HUES64 (cell line): ENCODE measurements around the gene DUSP5.
A peak's percentile ranks its signal among the peaks of the same experiment; 100 is the strongest.

Experiments used
- H3K27ac ChIP-seq: 2 replicates; pipeline ENCODE4 v1.7.0; 2013; ENCODE audit warnings: low read depth, low read length, inconsistent platforms
- H3K27me3 ChIP-seq: 2 replicates; pipeline ENCODE4 v1.6.1; 2013; ENCODE audit warnings: mild to moderate bottlenecking, low read length; ENCODE audit not compliant: insufficient read depth
- H3K36me3 ChIP-seq: 2 replicates; pipeline ENCODE4 v1.6.1; 2013; ENCODE audit warnings: mild to moderate bottlenecking, low read length; ENCODE audit not compliant: insufficient read depth
- H3K4me1 ChIP-seq: 2 replicates; pipeline ENCODE4 v1.6.1; 2013; ENCODE audit warnings: mild to moderate bottlenecking, low read length, moderate library complexity; ENCODE audit not compliant: insufficient read depth
- H3K4me3 ChIP-seq: 2 replicates; pipeline ENCODE4 v1.5.1; 2013; ENCODE audit warnings: mild to moderate bottlenecking, low read length, moderate library complexity
- H3K9ac ChIP-seq: 2 replicates; pipeline ENCODE4 v1.6.1; 2013; ENCODE audit warnings: mild to moderate bottlenecking, low read depth, low read length
- H3K9me3 ChIP-seq: 2 replicates; pipeline ENCODE4 v1.6.1; 2013; ENCODE audit warnings: low read depth, low read length; ENCODE audit not compliant: insufficient read depth
- WGBS: fragments of 150-250, 120-280 bp; methylation state at CpG from one replicate; pipeline ENCODE4 v1.1.7; 2013; ENCODE audit warnings: missing lambda C conversion rate; 5-methylcytosine and 5-hydroxymethylcytosine counted together

DUSP5 gene

DNA sequence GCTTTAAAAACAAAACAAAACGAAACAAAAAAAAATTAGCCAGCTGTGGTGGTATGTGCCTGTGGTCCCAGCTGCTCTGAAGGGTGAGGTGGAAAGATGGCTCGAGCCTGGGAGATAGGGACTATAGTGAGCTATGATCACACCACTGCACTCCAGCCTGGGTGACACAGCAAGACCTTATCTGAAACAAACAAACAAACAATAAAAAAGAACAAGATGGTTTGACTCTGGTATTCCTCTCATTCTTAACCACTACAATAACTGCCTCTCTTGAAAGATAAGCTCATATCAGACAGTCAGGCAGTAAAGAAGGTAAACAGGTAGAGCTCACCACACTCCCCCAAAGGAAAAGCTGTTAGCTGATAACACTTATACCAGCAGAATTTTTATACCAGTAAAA is 14.1 kb upstream of the DUSP5 start:
- Histone ChIP-seq H3K27me3 (no peaks in the 10 kb centered on the region), H3K9me3 (no peaks in the 10 kb centered on the region), H3K4me1 (peaks cover 22% of the 10 kb centered on the region), H3K9ac (no peak overlapping the region), H3K36me3 (no peaks in the 10 kb centered on the region), H3K27ac (no peak overlapping the region), H3K4me3 (no peak overlapping the region)
- WGBS, result 75% methylated on average over 2 of the region's 2 CpGs

GRCh38 chr10:110485541-110485940 is 12.2 kb upstream of the DUSP5 start:
- Histone ChIP-seq H3K4me3 (no peak overlapping the region), H3K27me3 (no peaks in the 10 kb centered on the region), H3K36me3 (no peaks in the 10 kb centered on the region), H3K27ac (no peak overlapping the region), H3K9me3 (no peaks in the 10 kb centered on the region), H3K4me1 (peaks cover 36% of the 10 kb centered on the region), H3K9ac (no peak overlapping the region)
- 95% methylated on average over 3 of the region's 3 CpGs for WGBS

GRCh38 chr10:110486680-110487410 is 10.9 kb upstream of the DUSP5 start:
- Histone ChIP-seq H3K4me1 (peaks cover 36% of the 10 kb centered on the region), H3K9me3 (no peaks in the 10 kb centered on the region), H3K4me3 (no peak overlapping the region), H3K27ac (0 out of 2 replicates have a peak overlapping the region, but pooled peaks have one; percentile 16), H3K36me3 (no peaks in the 10 kb centered on the region), H3K27me3 (no peaks in the 10 kb centered on the region), H3K9ac (no peak overlapping the region)
- WGBS, result 75% methylated on average over 11 of the region's 11 CpGs

DNA sequence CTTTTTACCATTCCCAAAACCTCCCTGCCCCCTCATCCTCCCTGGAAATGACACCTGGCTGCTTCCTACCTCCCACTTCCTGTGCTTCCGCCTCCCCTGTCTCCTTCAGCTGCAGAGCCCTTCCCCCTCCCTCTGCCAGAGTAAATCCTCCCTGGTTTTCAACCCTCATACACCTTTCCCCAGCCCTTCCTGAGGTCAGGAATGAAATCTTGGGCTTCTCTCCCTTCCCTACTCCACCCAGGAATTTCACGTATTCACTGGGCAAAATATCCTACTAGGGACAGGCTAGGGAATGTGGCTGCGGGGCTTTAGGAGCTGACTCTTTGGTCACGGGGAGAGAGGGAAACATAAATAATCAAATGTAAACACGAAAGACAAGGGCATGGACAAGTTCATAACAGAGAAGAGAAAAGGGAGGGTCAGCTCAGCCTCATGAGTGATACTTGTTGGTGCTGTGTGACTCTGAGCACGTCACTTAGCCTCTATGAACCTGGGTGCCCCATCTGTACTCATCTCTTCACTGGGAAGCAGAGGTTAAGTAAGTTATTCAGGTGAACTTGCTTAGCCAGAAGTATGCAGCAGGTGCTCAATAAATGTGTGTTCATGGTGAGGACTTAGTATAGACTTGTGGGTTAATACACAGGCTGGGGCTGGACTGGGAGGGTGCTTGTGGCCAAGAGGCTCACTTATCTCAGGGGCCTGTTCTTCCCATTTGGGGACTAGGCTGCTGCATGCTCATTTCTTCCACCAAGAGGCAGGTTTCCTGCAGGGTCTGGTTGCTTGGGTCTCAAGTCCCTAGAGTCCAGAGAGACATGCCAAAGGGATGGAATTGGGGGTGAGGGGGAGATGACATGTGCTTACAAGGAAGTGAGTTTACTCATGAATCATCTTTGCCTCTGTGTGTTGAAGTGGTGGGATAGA is 10.0 kb upstream of the DUSP5 start:
- H3K9me3 ChIP-seq, result no peaks in the 10 kb centered on the region
- no peak overlapping the region; the same call in 1 of the 2 replicates for H3K9ac ChIP-seq
- H3K4me1 ChIP-seq, result peaks cover 36% of the 10 kb centered on the region
- WGBS, result 48% methylated on average over 6 of the region's 6 CpGs
- no peaks in the 10 kb centered on the region for H3K36me3 ChIP-seq
- H3K27me3 ChIP-seq, result no peaks in the 10 kb centered on the region
- H3K4me3 ChIP-seq, result no peak overlapping the region
- peak overlapping the region; percentile 26; the same call in 1 of the 2 replicates for H3K27ac ChIP-seq

- no peaks in the 10 kb centered on the region for H3K27me3 ChIP-seq
- H3K4me3 ChIP-seq, result no peak overlapping the region
- no peaks in the 10 kb centered on the region for H3K36me3 ChIP-seq
- H3K4me1 ChIP-seq, result peaks cover 36% of the 10 kb centered on the region
- H3K9me3 ChIP-seq, result no peaks in the 10 kb centered on the region
- no peak overlapping the region for H3K9ac ChIP-seq
- H3K27ac ChIP-seq, result no peak overlapping the region
- WGBS, result 87% methylated on average over 4 of the region's 4 CpGs
Measured at GRCh38 chr10:110488332-110488681, 9.4 kb upstream of the DUSP5 start.

DNA sequence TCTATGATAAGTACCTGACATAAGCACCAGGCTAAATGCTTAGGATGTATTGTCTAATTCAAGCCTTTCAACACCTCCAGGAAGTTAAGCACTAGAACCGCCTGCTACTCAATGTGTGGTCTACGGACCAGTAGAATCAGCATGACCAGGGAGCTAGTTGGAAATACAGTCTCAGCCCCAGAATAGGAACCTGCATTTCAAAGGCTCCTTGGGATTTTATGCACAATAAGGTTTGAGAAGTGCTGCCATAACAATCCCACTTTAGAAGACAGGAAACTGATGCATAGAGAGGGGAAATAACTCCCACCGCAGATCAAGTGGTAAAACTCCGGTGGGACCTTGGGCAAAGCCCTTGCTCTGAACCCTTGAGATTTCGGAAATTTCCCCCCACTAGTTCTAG is 8.8 kb upstream of the DUSP5 start:
- H3K27ac ChIP-seq, result no peak overlapping the region

DNA sequence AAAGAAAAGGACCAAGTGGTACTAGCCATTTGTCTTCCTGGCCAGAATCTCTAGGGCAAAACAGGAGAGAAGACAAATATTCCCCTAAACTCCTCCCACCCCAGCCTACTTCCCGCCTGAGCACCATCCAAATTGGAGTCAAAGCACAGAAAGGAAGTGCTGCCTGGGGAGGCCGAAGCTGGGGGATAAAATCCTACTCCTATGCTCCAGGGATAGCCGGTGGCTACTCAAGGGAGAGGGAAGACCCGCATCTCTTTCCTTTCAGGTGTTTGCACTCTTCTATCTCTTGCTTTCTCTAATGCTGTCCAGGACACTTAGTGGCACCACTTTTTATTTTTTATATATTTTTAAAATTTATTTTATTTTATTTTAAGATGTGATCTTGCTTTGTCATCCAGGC is 7.1 kb upstream of the DUSP5 start:
- 0 out of 2 replicates have a peak, but pooled peaks cover under 1% of the 10 kb centered on the region for H3K27me3 ChIP-seq
- peaks cover 43% of the 10 kb centered on the region for H3K4me1 ChIP-seq
- WGBS, result 76% methylated on average over 3 of the region's 4 CpGs
- H3K9ac ChIP-seq, result no peak overlapping the region
- H3K27ac ChIP-seq, result no peak overlapping the region
- no peaks in the 10 kb centered on the region for H3K9me3 ChIP-seq
- no peak overlapping the region for H3K4me3 ChIP-seq
- H3K36me3 ChIP-seq, result no peaks in the 10 kb centered on the region

More for the DNA sequence above, 8.8 kb upstream of the DUSP5 start:
- WGBS, result 72% methylated on average over 5 of the region's 5 CpGs
- Histone ChIP-seq H3K9ac (no peak overlapping the region), H3K9me3 (no peaks in the 10 kb centered on the region), H3K36me3 (no peaks in the 10 kb centered on the region), H3K4me3 (no peak overlapping the region), H3K27me3 (no peaks in the 10 kb centered on the region), H3K4me1 (peaks cover 39% of the 10 kb centered on the region)

- Histone ChIP-seq H3K27me3 (peaks cover 7% of the 10 kb centered on the region), H3K36me3 (no peaks in the 10 kb centered on the region), H3K4me1 (peaks cover 50% of the 10 kb centered on the region), H3K9me3 (no peaks in the 10 kb centered on the region), H3K9ac (no peak overlapping the region), H3K27ac (no peak overlapping the region), H3K4me3 (no peak overlapping the region)
- 94% methylated on average over 2 of the region's 2 CpGs for WGBS
Measured at GRCh38 chr10:110491346-110491745, 6.4 kb upstream of the DUSP5 start.

GRCh38 chr10:110492069-110492822 is 5.5 kb upstream of the DUSP5 start:
- Histone ChIP-seq H3K9ac (no peak overlapping the region), H3K36me3 (no peaks in the 10 kb centered on the region), H3K4me3 (no peak overlapping the region), H3K4me1 (peaks cover 47% of the 10 kb centered on the region), H3K27ac (no peak overlapping the region), H3K27me3 (peaks cover 16% of the 10 kb centered on the region), H3K9me3 (no peaks in the 10 kb centered on the region)
- 92% methylated on average over 3 of the region's 5 CpGs for WGBS

DNA sequence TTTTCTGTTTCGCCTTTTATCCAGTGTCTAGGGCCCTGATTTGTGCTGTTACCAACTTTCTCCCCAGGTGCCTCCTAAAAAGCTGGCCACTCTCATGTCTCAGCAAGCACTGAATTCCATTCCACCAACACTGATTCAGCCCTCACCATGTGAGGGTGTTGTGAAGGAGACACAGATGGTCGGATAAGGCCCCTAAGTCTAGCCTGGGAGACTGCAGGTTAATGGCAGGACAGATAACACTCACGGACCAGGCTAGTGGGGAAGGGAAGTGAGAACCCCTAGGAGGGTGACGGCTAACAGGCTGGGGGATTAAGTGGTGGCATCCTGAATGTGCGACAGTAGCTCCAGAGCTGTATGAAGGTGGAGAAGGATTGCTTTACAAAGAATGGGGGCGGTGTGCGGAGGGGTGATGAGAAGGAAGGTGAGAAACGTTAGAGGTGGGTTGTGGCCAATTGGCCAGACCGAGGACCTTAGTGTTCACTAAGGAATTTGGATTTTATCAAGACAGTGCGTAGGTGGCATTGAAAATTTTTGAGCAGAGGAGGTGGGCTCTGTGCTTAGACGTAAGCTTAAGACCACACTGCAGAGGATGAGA is 3.8 kb upstream of the DUSP5 start:
- no peak overlapping the region for H3K9ac ChIP-seq
- H3K4me1 ChIP-seq, result peaks cover 32% of the 10 kb centered on the region
- H3K9me3 ChIP-seq, result no peaks in the 10 kb centered on the region
- no peak overlapping the region for H3K4me3 ChIP-seq
- 61% methylated on average over 11 of the region's 11 CpGs for WGBS
- H3K27ac ChIP-seq, result no peak overlapping the region
- H3K27me3 ChIP-seq, result peaks cover 26% of the 10 kb centered on the region
- H3K36me3 ChIP-seq, result no peaks in the 10 kb centered on the region
